HG03196 (cell line): ENCODE measurements around the gene MUL1.
"Not testable (repeated sequence)": the region's sequence is repeated elsewhere in the genome, so short reads cannot be mapped to it uniquely, and the experiment has no call there.

Experiments
- ATAC-seq: cut with Tn5 transposase; IDR thresholded peaks from one replicate; pipeline ENCODE4 v1.9.1; 2021; ENCODE audit not compliant: unreplicated experiment

The MUL1 gene

GRCh38 chr1:20511518-20512428 is 3.8 kb upstream of the MUL1 start:
- ATAC-seq = no peak

DNA sequence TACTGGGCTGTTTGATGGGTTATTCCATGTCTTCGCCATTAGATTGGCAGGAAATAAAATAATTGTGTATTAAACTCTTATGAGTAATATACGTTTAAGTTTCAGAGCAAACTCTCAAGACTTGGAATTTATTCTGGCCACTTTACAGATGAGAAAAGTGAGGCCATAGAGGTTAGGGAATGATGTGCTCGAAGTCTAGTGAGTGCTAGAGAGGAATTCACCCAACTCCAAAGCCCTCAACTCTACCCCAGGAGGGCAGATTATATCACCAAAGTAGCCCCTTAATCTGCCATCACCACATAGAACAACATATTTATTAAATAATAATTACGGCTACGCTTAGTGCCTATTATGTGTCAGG is 440 bp upstream of the MUL1 start:
- no peak for ATAC-seq

DNA sequence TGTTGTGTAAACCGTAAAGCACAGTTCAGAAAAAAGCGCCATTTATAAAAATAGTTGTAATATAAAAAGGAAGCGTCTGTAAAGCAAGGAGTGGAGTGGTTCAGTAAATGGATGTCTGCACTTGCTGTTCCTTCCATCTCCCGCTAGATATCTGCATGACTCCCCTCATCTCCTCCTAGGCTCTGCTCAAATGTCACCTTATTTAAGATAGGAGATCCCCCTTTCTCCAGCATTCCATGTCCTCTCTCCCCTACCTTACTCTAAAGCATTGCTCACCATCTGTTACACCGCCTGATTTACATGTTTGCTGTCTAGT is 745 bp downstream of the MUL1 start:
- ATAC-seq = peak; percentile 14

DNA sequence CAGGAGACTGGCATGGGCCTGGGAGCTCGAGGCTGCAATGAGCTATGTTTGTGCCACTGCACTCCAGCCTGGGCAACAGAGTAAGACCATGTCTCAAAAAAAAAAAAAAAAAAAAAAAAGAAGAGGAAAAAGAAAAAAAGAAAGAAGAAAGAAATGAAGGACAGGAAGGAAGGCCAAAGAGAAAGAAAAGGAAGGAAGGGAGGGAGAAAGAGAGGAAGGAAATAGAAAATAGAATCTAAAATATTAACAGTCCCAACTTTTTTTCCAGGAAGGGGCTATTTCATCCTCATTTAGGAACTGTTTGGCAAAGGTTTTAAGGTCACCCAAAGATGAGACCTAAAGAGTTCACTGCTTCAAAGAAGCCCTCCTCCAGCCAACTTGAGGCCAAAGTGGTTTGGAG is 2.5 kb downstream of the MUL1 start:
- ATAC-seq = no peak

DNA sequence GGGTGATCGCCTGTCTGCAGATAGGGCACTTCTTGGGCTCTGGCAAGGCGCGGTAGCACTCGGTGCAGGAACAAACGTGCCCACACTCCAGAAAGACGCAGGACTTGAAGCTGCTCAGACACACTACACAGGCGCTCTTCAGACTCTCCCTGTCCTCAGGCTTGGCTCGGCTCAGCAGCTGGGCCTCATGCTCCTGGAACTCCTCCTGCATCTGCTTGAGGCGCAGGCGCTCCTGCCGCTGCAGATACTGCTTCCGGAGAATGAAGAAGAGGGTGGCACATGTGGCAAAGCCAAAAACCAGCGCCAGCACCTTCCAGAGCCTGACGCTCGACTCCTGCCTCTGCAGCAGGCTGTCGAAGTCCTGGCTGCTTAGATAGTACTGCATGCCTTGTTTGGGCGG is 7.2 kb downstream of the MUL1 start:
- no peak for ATAC-seq

- ATAC-seq = no peak
These were observed 8.2 kb downstream of the MUL1 start for GRCh38 chr1:20499718-20500117.

GRCh38 chr1:20499105-20499504 is 8.8 kb downstream of the MUL1 start:
- no peak for ATAC-seq

- ATAC-seq = no peak
These were observed 9.8 kb downstream of the MUL1 start for GRCh38 chr1:20498116-20498515.

DNA sequence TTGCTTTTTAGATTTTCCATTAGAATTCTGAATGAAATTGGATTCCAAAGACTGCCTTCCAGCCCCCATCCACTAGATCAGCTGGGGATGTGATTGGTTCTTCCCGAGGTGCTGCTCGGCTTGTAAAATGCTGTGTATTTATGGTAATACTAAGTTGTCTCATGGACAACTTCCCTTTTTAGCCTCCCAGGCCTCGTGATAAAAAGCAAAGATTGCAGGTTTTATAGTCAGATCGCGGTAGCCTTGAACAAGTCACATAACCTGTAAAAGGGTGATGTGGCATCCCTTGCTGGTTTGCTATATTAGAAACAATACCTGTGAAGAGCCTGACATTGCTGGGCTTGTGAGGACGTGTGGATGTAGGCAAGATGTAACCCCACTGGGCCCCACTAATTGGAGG is 10.4 kb downstream of the MUL1 start:
- ATAC-seq = no peak

DNA sequence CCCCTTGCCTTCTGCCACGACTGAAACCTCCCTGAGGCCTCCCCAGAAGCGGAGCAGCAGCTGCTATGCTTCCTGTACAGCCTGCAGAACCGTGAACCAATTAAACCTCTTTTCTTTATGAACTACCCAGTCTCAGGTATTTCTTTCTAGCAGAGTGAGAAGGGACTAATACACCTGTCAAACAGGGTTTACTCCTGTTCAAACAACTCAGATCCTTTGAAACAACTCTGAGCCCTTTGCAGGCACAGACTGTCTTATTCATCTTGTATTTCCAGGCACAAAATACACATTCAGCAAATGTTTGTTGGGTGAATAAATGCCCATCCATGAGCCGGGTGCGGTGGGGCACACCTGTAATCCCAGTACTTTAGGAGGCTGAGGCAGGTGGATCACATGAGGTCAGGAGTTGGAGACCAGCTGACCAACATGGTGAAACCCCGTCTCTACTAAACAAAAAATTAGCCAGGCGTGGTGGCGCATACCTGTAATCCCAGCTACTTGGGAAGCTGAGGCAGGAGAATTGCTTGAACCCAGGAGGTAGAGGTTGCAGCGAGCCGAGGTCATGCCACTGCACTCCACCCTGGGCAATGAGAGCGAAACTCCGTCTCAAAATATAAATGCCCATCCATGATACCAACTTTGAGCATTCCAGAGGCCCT is 11.1 kb downstream of the MUL1 start:
- not testable (repeated sequence) for ATAC-seq

DNA sequence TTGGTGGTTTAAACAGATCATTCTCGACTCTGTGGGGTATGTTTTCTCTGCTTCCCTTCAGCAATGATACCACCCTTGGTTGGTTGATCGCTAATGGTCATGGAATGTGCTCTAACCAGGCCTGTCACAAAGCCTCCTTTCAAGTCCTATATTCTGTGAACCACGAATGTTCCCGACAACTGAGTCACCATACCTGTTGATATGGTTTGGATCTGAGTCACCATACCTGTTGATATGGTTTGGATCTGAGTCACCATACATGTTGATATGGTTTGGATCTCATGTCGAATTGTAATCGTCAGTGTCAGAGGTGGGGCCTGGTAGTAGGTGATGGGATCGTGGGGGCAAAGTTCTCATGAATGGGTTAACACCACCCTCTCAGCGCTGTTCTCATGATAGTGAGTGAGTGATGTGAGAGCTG is 11.7 kb downstream of the MUL1 start:
- ATAC-seq = no peak

DNA sequence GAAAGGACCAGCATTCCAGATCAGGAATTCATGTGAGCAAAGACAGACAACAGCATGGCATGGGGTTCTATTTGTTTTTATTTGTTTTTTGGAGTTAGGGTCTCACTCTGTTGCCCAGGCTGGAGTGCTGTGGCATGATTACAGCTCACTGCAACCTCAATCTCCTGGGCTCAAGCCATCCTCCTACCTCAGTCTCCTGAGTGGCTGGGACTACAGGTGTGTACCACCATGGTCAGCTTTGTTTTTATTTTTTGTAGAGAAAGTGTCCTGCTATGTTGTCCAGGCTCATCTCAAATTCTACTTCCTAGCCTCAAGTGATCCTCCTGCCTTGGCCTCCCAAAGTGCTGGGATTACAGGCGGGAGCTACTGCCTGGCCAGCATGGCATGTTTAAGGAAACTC is 12.3 kb downstream of the MUL1 start:
- ATAC-seq = no peak

DNA sequence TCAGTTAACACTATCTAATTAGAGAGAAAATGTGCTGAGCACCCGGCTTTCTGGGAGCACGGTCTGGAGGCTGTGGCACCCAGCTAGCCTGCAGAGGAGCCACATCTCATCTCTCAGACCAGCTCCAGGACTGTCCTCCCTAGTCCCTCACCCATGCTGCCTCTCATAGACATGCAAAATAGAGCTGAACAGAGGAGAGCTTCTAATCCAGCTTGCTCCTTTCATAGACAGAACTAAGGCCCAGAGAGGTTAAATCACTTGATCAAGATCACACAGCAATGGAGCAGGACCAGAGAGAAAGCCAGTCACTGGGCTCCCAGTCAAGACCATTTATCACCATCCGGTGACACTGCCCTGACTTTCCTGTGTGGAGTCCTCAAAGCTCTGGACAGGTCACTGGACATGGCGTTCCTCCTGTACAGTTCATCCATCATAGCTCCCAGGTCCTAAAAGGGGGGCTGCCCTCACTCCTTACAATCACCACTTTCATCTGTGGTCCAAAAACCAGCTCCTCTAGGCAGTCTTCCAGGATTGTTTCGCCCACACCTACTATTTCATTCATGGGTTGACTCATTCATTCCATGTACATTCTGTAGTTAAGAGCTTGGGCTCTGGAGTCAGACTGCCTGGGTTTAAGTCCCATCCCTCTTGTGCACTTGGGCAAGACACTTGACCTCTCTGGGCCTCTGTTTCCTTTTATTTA is 13.2 kb downstream of the MUL1 start:
- no peak for ATAC-seq

- no peak for ATAC-seq
These were observed 13.9 kb downstream of the MUL1 start for GRCh38 chr1:20493839-20494608.

GRCh38 chr1:20493309-20493708 is 14.6 kb downstream of the MUL1 start:
- no peak for ATAC-seq

GRCh38 chr1:20492751-20493150 is 15.2 kb downstream of the MUL1 start:
- ATAC-seq = no peak

- no peak for ATAC-seq
These were observed 16.1 kb downstream of the MUL1 start for GRCh38 chr1:20491866-20492265.

GRCh38 chr1:20491178-20491577 is 16.8 kb downstream of the MUL1 start:
- no peak for ATAC-seq

DNA sequence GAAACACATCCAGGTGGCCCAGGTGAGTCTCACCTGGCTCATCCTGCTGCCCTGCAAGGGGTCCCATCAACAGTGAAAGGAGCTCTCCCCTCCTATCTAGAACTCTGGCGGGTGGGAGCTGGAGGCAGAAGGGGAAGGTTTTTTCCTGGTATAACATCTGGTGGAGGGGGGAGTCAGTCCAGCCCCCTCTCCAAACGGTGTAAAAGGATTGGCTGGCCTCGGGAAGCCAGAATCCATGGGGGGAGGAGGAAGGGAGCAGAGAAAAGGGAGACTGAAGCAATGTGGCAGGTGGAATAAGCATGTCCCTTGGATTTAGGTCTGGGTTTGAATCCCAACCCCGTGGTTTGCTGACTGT is 20.7 kb downstream of the MUL1 start:
- no peak for ATAC-seq

DNA sequence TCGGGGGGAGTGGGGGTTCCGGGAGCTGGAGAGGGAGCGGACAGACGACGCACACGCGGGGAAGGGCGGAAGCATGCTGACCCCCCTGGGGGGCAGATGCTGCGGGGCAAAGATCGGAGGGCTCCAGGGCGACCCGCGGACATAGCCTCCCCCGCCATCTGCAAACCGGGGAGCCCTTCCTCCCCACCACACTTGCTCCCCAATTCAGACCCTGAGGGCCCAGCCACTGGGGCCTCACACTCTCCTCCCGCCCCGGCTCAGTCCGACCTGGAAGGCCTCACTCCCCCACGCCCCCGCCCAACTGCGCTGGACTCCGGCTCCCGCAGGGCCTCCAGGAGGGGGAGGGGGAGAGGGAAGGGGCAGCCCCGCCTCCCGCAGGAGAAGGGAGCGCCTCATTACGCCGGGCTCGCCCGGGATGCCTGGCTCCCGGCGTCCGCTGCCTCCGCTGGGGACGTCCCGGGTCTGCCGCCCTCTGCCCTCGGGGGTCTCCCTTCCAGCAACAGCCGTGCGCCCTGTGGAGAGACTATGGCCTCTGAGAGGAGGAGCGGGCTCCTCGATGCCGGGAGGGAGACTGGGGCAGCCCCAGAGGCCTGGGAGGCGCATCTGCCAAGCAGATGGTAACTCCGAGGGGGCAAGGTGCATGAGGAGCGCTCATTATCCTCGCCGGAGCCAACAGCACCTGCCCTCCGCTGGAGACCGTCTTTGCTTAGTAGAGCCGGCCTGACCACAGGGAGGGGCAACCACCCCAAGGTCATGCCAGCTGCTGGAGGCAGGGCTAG is 21.3 kb downstream of the MUL1 start:
- no peak for ATAC-seq
